Measurements from ENCODE around the gene KRTAP9-3. TPM values are rescaled to one million over a fixed set of nuclear protein-coding genes. Genes with fewer than 3 reads are reported as not detected.
"Not testable (repeated sequence)": the region's sequence is repeated elsewhere in the genome, so short reads cannot be mapped to it uniquely, and the experiment has no call there.

The KRTAP9-3 gene
- polyA plus RNA-seq, 5 donors, result not detected

- DNase-seq, result not testable (repeated sequence)
Observed at GRCh38 chr17:41249637-41250240, 17.5 kb downstream of the KRTAP9-3 start, which contains the start of gene KRTAP9-4. TSS of gene KRTAP9-4 (plus strand) at chr17:41249687. CDS start at chr17:41249721, 34 bp downstream.

DNA sequence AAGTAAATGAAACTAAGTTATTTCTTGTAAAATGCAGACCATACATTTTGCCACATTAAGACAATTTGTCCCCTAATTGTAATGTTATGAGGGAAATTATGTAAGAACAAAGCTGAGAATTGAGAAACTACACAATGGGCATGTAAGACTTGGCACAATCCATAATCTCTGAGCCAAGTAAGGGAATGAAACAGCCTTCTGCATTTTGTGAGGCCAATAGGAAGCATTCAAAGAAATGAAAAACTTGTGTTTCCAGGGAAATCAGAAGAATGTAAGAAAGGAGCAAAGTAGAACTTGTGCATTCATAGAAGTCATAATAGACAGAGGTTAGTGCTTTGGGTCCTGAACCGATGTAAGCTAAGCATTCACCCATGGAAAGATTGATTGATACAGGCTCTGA, 19.0 kb downstream of the KRTAP9-3 start:
- DNase-seq, result no peak

GRCh38 chr17:41254861-41255260, 22.6 kb downstream of the KRTAP9-3 start:
- DNase-seq, result no peak

- DNase-seq, result not testable (repeated sequence)
Observed at GRCh38 chr17:41255381-41256290, 23.4 kb downstream of the KRTAP9-3 start, which contains the start of gene KRTAP9-9. TSS of gene KRTAP9-9 (plus strand) at chr17:41255384.

DNA sequence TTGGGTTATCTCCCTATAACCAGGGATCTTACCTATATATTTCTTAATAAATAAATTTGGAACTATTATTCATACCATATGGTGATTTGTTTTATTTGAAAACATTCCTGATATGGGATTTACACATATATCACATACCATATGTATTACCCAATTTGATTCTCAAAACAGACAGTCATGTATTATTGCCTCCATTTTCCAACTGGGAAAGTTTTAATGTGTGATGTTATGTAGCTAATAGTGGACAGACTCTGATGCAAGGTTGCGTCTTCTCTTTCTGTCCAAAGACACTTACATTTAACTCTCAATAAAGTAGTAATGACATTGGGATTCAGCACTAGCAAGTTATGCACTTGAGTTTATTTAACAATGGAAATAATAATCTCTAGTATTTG, 24.0 kb downstream of the KRTAP9-3 start:
- no peak for DNase-seq

DNA sequence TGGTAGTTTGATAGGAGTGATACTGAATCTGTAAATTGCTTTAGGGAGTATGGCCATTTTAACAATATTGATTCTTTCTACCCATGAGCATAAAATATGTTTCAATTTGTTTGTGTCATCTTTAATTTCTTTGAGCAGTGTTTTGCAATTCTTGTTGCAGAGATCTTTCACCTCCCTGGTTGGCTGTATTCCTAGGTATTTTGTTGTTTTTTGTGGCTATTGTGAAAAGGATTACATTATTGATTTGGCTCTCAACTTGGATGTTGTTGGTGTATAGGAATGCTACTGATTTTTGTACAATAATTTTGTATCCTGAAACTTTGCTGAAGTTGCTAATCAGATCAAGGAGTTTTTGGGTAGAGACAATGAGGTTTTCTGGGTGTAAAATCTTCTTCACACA, 26.2 kb downstream of the KRTAP9-3 start:
- DNase-seq, result no peak

- DNase-seq, result no peak
Observed at GRCh38 chr17:41263212-41263611, 31.0 kb downstream of the KRTAP9-3 start.

GRCh38 chr17:41264599-41264998, 32.4 kb downstream of the KRTAP9-3 start:
- no peak for DNase-seq

- DNase-seq, result no peak
Observed at GRCh38 chr17:41265078-41265477, 32.8 kb downstream of the KRTAP9-3 start, which contains the start of gene KRTAP9-6. TSS of gene KRTAP9-6 (plus strand) at chr17:41265378. CDS start at chr17:41265378, 0 bp downstream.

DNA sequence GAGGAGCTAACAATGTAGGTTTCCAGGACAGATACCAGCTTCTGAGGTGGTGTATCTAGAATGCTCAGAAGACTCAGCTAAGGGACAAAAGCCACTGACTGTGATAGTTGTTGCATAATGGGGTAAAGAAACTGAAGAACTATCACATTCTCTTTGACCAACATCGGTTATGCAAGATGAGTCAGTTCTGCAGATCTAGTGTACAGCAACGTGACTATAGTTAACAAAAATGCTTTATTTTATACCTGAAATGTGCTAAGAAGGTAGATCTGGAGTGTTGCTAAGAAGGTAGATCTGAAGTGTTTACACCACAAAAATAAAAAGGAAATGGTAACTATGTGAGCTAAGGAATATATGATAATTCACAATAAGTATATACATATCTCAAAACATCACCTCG, 35.5 kb downstream of the KRTAP9-3 start:
- no peak for DNase-seq

- DNase-seq, result not testable (repeated sequence)
Observed at GRCh38 chr17:41271323-41271722, 39.1 kb downstream of the KRTAP9-3 start.

DNA sequence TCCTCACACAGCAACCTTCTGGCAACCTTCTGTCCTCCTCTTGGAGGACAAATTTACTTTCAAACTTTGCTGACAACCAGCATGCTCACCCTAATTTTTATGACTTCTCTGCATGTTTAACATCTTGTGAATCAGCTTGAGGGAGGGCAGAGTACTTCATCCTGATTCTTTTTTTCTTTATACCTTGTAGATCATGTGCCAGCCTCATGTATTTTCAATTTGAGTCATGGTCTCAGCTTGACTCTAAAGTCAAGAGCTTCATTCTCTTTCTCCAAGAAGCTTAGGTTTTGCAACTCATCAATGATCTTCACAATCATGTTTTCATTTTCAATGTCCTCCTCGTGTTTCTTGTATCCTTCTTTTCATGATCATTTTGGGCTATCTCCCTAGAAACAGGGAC, 39.6 kb downstream of the KRTAP9-3 start:
- no peak for DNase-seq

GRCh38 chr17:41275648-41276190, 43.5 kb downstream of the KRTAP9-3 start, which contains the start of gene KRTAP9-7:
TSS of gene KRTAP9-7 (plus strand) at chr17:41275698. CDS start at chr17:41275698, 0 bp downstream.
- DNase-seq, result not testable (repeated sequence)

DNA sequence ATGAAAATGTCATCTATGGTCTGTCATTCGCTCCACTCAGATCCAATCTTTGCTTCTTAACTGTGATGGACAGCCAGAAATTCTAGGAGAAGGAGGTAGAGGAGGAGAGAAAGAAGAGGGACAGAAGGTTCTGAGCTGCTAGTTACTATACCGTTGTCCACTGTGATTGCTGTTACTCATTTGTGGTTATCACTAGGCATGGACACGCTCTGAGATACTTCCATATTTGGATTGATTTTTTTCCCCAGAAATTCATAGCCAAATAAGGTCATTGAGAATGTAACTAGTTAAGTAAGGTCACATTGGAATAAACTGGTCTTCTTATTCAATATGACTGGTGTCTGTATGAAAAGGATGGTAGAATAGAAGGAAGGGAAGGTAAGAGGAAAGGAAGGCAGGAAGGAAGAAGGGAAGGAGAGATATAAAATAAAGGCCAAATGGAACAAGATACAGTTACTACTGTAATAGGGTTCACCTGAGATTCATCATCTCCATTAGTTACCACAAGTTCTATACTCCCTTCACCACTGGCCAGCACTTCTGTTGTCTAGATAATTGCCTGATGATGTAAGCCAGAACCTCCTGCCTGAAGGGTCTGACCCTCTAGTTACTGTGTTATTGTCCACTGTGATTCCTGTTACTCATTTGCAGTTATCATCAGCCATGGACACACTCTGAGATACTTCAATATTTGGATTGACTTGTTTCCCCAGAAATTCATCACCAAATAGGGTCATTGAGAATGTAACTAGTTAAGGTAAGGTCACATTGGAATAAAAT, 46.1 kb downstream of the KRTAP9-3 start:
- no peak for DNase-seq

Other genes starting within 250 kb of the KRTAP9-3 start
- gene KRT40, start 248.1 kb upstream of the KRTAP9-3 start, polyA plus RNA-seq (ENCODE audit: insufficient read depth in 1 of 5, insufficient read length in 5 of 5, low replicate concordance in 1 of 5), result under 1 TPM in 2 of 5 donors, not detected in 3; 0.06 to 0.70 TPM
- gene KRTAP3-3, start 238.3 kb upstream of the KRTAP9-3 start, polyA plus RNA-seq (ENCODE audit: insufficient read depth in 1 of 5, insufficient read length in 5 of 5, low replicate concordance in 1 of 5), result not detected
- not detected for gene KRTAP3-2, start 232.5 kb upstream of the KRTAP9-3 start, polyA plus RNA-seq (ENCODE audit: insufficient read depth in 1 of 5, insufficient read length in 5 of 5, low replicate concordance in 1 of 5)
- gene KRTAP3-1, start 223.3 kb upstream of the KRTAP9-3 start, polyA plus RNA-seq (ENCODE audit: insufficient read depth in 1 of 5, insufficient read length in 5 of 5, low replicate concordance in 1 of 5), result not detected
- gene KRTAP1-5, start 205.2 kb upstream of the KRTAP9-3 start, polyA plus RNA-seq (ENCODE audit: insufficient read depth in 1 of 5, insufficient read length in 5 of 5, low replicate concordance in 1 of 5), result not detected
- not detected for gene KRTAP1-4, start 202.3 kb upstream of the KRTAP9-3 start, polyA plus RNA-seq (ENCODE audit: insufficient read depth in 1 of 5, insufficient read length in 5 of 5, low replicate concordance in 1 of 5)
- gene KRTAP1-3, start 197.6 kb upstream of the KRTAP9-3 start, polyA plus RNA-seq (ENCODE audit: insufficient read depth in 1 of 5, insufficient read length in 5 of 5, low replicate concordance in 1 of 5), result not detected
- not detected for gene KRTAP1-1, start 191.0 kb upstream of the KRTAP9-3 start, polyA plus RNA-seq (ENCODE audit: insufficient read depth in 1 of 5, insufficient read length in 5 of 5, low replicate concordance in 1 of 5)
- gene KRTAP2-1, start 185.1 kb upstream of the KRTAP9-3 start, polyA plus RNA-seq (ENCODE audit: insufficient read depth in 1 of 5, insufficient read length in 5 of 5, low replicate concordance in 1 of 5), result not detected
- gene KRTAP2-2, start 177.2 kb upstream of the KRTAP9-3 start, polyA plus RNA-seq (ENCODE audit: insufficient read depth in 1 of 5, insufficient read length in 5 of 5, low replicate concordance in 1 of 5), result not detected
- gene KRTAP2-3, start 172.3 kb upstream of the KRTAP9-3 start, polyA plus RNA-seq (ENCODE audit: insufficient read depth in 1 of 5, insufficient read length in 5 of 5, low replicate concordance in 1 of 5), result not detected
- not detected for gene KRTAP2-4, start 166.6 kb upstream of the KRTAP9-3 start, polyA plus RNA-seq (ENCODE audit: insufficient read depth in 1 of 5, insufficient read length in 5 of 5, low replicate concordance in 1 of 5)
- not detected for gene KRTAP4-7, start 148.3 kb upstream of the KRTAP9-3 start, polyA plus RNA-seq (ENCODE audit: insufficient read depth in 1 of 5, insufficient read length in 5 of 5, low replicate concordance in 1 of 5)
- gene KRTAP4-8, start 134.3 kb upstream of the KRTAP9-3 start, polyA plus RNA-seq (ENCODE audit: insufficient read depth in 1 of 5, insufficient read length in 5 of 5, low replicate concordance in 1 of 5), result not detected
- gene KRTAP4-16, start 130.2 kb upstream of the KRTAP9-3 start, polyA plus RNA-seq (ENCODE audit: insufficient read depth in 1 of 5, insufficient read length in 5 of 5, low replicate concordance in 1 of 5), result not detected
- gene KRTAP4-9, start 127.1 kb upstream of the KRTAP9-3 start, polyA plus RNA-seq (ENCODE audit: insufficient read depth in 1 of 5, insufficient read length in 5 of 5, low replicate concordance in 1 of 5), result not detected
- gene KRTAP4-11, start 114.1 kb upstream of the KRTAP9-3 start, polyA plus RNA-seq (ENCODE audit: insufficient read depth in 1 of 5, insufficient read length in 5 of 5, low replicate concordance in 1 of 5), result under 1 TPM in 1 of 5 donors, not detected in 4; 0.13 TPM
- not detected for gene KRTAP4-12, start 108.3 kb upstream of the KRTAP9-3 start, polyA plus RNA-seq (ENCODE audit: insufficient read depth in 1 of 5, insufficient read length in 5 of 5, low replicate concordance in 1 of 5)
- not detected for gene KRTAP4-6, start 91.9 kb upstream of the KRTAP9-3 start, polyA plus RNA-seq (ENCODE audit: insufficient read depth in 1 of 5, insufficient read length in 5 of 5, low replicate concordance in 1 of 5)
- not detected for gene KRTAP4-5, start 82.6 kb upstream of the KRTAP9-3 start, polyA plus RNA-seq (ENCODE audit: insufficient read depth in 1 of 5, insufficient read length in 5 of 5, low replicate concordance in 1 of 5)
- gene KRTAP4-4, start 71.7 kb upstream of the KRTAP9-3 start, polyA plus RNA-seq (ENCODE audit: insufficient read depth in 1 of 5, insufficient read length in 5 of 5, low replicate concordance in 1 of 5), result not detected
- gene KRTAP4-3, start 64.2 kb upstream of the KRTAP9-3 start, polyA plus RNA-seq (ENCODE audit: insufficient read depth in 1 of 5, insufficient read length in 5 of 5, low replicate concordance in 1 of 5), result not detected
- gene KRTAP4-2, start 54.2 kb upstream of the KRTAP9-3 start, polyA plus RNA-seq (ENCODE audit: insufficient read depth in 1 of 5, insufficient read length in 5 of 5, low replicate concordance in 1 of 5), result not detected
- not detected for gene KRTAP4-1, start 47.5 kb upstream of the KRTAP9-3 start, polyA plus RNA-seq (ENCODE audit: insufficient read depth in 1 of 5, insufficient read length in 5 of 5, low replicate concordance in 1 of 5)
- not detected for gene KRTAP9-1, start 42.6 kb upstream of the KRTAP9-3 start, polyA plus RNA-seq (ENCODE audit: insufficient read depth in 1 of 5, insufficient read length in 5 of 5, low replicate concordance in 1 of 5)
- not detected for gene KRTAP9-2, start 5.8 kb upstream of the KRTAP9-3 start, polyA plus RNA-seq (ENCODE audit: insufficient read depth in 1 of 5, insufficient read length in 5 of 5, low replicate concordance in 1 of 5)
- not detected for gene KRTAP9-8, start 5.5 kb downstream of the KRTAP9-3 start, polyA plus RNA-seq (ENCODE audit: insufficient read depth in 1 of 5, insufficient read length in 5 of 5, low replicate concordance in 1 of 5)
- not detected for gene KRTAP9-4, start 17.2 kb downstream of the KRTAP9-3 start, polyA plus RNA-seq (ENCODE audit: insufficient read depth in 1 of 5, insufficient read length in 5 of 5, low replicate concordance in 1 of 5)
- gene KRTAP9-9, start 22.9 kb downstream of the KRTAP9-3 start, polyA plus RNA-seq (ENCODE audit: insufficient read depth in 1 of 5, insufficient read length in 5 of 5, low replicate concordance in 1 of 5), result not detected
- under 1 TPM; 0.13 to 0.25 (median 0.18) TPM for gene KRTAP9-6, start 32.9 kb downstream of the KRTAP9-3 start, polyA plus RNA-seq (ENCODE audit: insufficient read depth in 1 of 5, insufficient read length in 5 of 5, low replicate concordance in 1 of 5)
- gene KRTAP9-7, start 43.2 kb downstream of the KRTAP9-3 start, polyA plus RNA-seq (ENCODE audit: insufficient read depth in 1 of 5, insufficient read length in 5 of 5, low replicate concordance in 1 of 5), result not detected
- gene KRTAP29-1, start 70.4 kb downstream of the KRTAP9-3 start, polyA plus RNA-seq (ENCODE audit: insufficient read depth in 1 of 5, insufficient read length in 5 of 5, low replicate concordance in 1 of 5), result not detected
- not detected for gene KRTAP16-1, start 76.9 kb downstream of the KRTAP9-3 start, polyA plus RNA-seq (ENCODE audit: insufficient read depth in 1 of 5, insufficient read length in 5 of 5, low replicate concordance in 1 of 5)
- not detected for gene KRTAP17-1, start 83.3 kb downstream of the KRTAP9-3 start, polyA plus RNA-seq (ENCODE audit: insufficient read depth in 1 of 5, insufficient read length in 5 of 5, low replicate concordance in 1 of 5)
- gene KRT33A, start 118.4 kb downstream of the KRTAP9-3 start, polyA plus RNA-seq (ENCODE audit: insufficient read depth in 1 of 5, insufficient read length in 5 of 5, low replicate concordance in 1 of 5), result not detected
- gene KRT33B, start 137.4 kb downstream of the KRTAP9-3 start, polyA plus RNA-seq (ENCODE audit: insufficient read depth in 1 of 5, insufficient read length in 5 of 5, low replicate concordance in 1 of 5), result not detected
- gene KRT34, start 149.9 kb downstream of the KRTAP9-3 start, polyA plus RNA-seq (ENCODE audit: insufficient read depth in 1 of 5, insufficient read length in 5 of 5, low replicate concordance in 1 of 5), result not detected
- under 1 TPM in 1 of 5 donors, not detected in 4; 0.32 TPM for gene KRT31, start 165.2 kb downstream of the KRTAP9-3 start, polyA plus RNA-seq (ENCODE audit: insufficient read depth in 1 of 5, insufficient read length in 5 of 5, low replicate concordance in 1 of 5)
- not detected for gene KRT37, start 192.1 kb downstream of the KRTAP9-3 start, polyA plus RNA-seq (ENCODE audit: insufficient read depth in 1 of 5, insufficient read length in 5 of 5, low replicate concordance in 1 of 5)
- not detected for gene KRT38, start 208.5 kb downstream of the KRTAP9-3 start, polyA plus RNA-seq (ENCODE audit: insufficient read depth in 1 of 5, insufficient read length in 5 of 5, low replicate concordance in 1 of 5)
- gene KRT32, start 234.9 kb downstream of the KRTAP9-3 start, polyA plus RNA-seq (ENCODE audit: insufficient read depth in 1 of 5, insufficient read length in 5 of 5, low replicate concordance in 1 of 5), result not detected
- not detected for gene KRT35, start 248.7 kb downstream of the KRTAP9-3 start, polyA plus RNA-seq (ENCODE audit: insufficient read depth in 1 of 5, insufficient read length in 5 of 5, low replicate concordance in 1 of 5)

Measured in right lung (tissue), 5 donors.